ENCODE results near the gene PRKD2. TPM values are rescaled to one million over a fixed set of nuclear protein-coding genes. Genes with fewer than 3 reads are reported as not detected.
A peak's percentile ranks its signal among the peaks of the same experiment; 100 is the strongest.

PRKD2 gene
- total RNA-seq, 4 donors from 2014 or later, result 40.1 to 201 (median 53.5) TPM

DNA sequence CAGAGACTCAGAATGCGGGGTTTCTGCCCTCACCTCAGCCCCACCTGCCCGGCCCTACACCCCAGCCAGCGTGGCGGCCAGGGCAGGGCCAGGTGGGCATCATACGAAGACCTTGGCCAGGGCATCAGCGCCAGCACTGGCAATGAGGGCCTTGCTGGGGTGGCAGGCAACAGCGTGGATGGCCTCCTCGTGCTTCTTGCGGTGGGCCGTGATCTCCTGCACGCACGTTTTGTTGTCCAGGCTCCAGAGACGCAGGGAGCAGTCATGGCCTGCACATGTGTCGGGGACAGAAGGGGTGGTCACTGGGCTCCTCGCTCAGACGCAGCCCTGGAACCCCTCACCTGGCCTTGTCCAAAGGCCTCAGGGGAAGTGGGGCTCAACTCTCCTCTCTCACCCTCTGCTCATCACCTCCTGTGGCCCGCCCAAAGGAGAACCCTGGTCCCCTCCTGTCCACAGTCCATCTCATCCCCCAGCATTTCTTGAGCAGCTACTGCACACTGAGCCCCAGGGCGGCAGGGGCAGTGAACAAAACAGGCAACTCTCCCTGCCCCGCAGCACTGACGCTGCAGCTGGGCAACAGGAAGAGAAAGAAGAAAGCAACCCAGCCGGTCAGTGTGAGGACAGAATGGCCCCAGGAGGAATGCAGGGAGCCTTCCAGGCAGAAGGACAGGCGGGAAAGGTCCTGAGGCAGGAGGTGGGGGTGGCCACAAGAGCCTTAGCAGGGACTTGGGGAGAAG is 3.8 kb upstream of the PRKD2 start:
- intact Hi-C loops (cut with DNase I; ENCODE audit: low total_unique reads) (no loop called here), in situ Hi-C loops (cut with MboI; ENCODE audit: low pct_ligation_motif_present in 1 of 4, low pct_unique_long_range_greater_than_20kb in 1 of 4, low sequenced_read_pairs in 3 of 4) (no loop called here)
- H3K4me1 ChIP-seq, result peaks cover 9 to 21% (median 16%) of the 10 kb centered on the region in 4 donors
- 87% methylated on average over 19 of the region's 22 CpGs; no CpG with 5 or more reads in 1 of the 2 donors for WGBS, 2 donors (ENCODE audit: low coverage in 1 of 2)
- no peak overlapping the region for H3K4me3 ChIP-seq
- H3K27ac ChIP-seq, result no peak overlapping the region
- no peaks in the 10 kb centered on the region for H3K9me3 ChIP-seq
- H3K27me3 ChIP-seq, result no peaks in the 10 kb centered on the region
- TF ChIP-seq, protein P1, sequence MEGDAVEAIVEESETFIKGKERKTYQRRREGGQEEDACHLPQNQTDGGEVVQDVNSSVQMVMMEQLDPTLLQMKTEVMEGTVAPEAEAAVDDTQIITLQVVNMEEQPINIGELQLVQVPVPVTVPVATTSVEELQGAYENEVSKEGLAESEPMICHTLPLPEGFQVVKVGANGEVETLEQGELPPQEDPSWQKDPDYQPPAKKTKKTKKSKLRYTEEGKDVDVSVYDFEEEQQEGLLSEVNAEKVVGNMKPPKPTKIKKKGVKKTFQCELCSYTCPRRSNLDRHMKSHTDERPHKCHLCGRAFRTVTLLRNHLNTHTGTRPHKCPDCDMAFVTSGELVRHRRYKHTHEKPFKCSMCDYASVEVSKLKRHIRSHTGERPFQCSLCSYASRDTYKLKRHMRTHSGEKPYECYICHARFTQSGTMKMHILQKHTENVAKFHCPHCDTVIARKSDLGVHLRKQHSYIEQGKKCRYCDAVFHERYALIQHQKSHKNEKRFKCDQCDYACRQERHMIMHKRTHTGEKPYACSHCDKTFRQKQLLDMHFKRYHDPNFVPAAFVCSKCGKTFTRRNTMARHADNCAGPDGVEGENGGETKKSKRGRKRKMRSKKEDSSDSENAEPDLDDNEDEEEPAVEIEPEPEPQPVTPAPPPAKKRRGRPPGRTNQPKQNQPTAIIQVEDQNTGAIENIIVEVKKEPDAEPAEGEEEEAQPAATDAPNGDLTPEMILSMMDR (IDR thresholded peaks at IDR 0.05), result no peak
- TF ChIP-seq EP300 (IDR thresholded peaks at IDR 0.05; ENCODE audit: low read depth), result no peak
- no peak for DNase-seq
- peaks cover 0 to 36% (median 16%) of the 10 kb centered on the region in 4 donors for H3K36me3 ChIP-seq

DNA sequence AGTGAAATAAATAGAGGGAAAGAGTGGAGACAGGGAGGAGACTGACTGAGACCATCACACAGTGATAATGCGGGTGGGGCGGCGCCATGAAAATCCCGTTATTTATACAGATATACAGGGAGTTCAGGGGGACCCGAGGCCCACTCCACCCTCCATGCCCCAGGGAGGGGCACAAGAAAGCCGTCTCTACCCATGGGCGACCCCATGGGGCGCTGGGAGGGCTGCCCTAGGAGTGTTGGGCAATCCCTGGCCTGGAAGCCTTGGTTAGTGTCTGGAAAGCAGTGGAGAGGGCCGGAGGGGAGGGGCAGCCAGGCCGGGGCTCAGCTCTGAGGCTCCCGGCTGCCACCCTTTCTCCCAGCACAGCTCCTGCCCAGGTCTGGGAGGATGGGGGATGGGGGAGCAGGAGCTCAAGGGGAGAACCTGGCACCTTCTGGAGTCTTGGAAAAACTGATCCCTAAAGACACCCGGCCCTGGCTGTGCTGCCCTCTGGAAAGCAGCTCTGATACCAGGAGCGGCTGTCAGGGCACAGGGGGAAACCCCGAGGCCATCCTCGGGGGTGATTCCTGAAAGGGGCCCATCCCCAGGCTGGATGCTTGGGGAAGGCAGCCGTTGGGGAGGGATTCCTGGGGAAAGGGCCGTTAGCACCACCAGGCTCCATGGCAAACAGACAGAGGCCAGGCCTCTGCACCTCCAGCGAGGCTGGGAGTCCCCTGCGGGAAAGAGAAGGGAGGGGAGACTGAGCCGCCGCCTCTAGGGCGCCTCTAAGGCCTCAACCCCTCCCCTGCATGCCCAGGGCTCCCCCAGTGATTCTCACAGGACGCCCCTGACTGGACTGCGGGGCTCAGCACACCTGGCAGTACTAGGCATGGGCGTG is 3.0 kb upstream of the PRKD2 start:
- 64 to 92% methylated on average over 4 to 23 of the region's 25 CpGs for WGBS, 2 donors (ENCODE audit: low coverage in 1 of 2)
- in situ Hi-C loops (cut with MboI; ENCODE audit: low pct_ligation_motif_present in 1 of 4, low pct_unique_long_range_greater_than_20kb in 1 of 4, low sequenced_read_pairs in 3 of 4), result no loop called here

DNA sequence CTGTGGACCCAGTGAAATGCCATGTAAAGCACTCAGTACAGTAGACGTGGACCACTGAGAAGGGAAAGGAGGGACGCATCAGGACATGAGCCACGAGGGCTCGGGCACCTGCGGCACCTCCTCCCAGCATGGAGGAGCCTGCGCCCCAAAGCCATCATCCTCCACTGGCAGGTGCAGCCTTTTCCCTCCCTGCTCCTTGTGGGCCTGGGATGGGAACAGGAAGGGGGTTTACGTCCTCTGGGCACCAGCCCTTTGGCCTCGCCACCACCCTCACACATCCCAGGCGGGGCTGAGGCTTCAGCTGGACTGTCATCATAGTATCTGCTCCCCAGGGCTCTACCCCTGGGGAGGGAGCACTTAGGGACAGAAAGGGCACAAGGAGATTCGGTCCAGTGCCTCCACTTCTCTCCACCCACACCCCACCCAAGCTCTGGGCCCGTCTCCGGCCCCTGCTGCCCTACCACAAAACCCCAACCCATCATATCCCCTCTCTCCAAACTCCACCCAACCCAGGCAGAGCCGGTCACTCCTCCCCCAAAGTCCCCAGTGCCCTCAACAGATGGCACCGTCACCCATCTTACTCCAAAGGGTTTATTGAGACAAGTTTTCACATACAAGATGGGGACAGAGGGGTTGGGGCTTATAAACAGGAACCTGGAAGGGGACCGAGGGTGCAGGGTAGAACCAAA is 2.2 kb upstream of the PRKD2 start:
- intact Hi-C loops (cut with DNase I; ENCODE audit: low total_unique reads) (no loop called here), in situ Hi-C loops (cut with MboI; ENCODE audit: low pct_ligation_motif_present in 1 of 4, low pct_unique_long_range_greater_than_20kb in 1 of 4, low sequenced_read_pairs in 3 of 4) (no loop called here)
- H3K27ac ChIP-seq, result peak overlapping the region; percentile 31 to 96 (median 95)
- no peak for DNase-seq
- H3K4me3 ChIP-seq, result no peak overlapping the region
- no peaks in the 10 kb centered on the region for H3K9me3 ChIP-seq
- H3K36me3 ChIP-seq, result peaks cover 0 to 24% (median 10%) of the 10 kb centered on the region in 4 donors
- peaks cover 20 to 34% (median 26%) of the 10 kb centered on the region in 4 donors for H3K4me1 ChIP-seq
- 67 to 70% methylated on average over 1 to 15 of the region's 15 CpGs for WGBS, 2 donors (ENCODE audit: low coverage in 1 of 2)
- no peaks in the 10 kb centered on the region for H3K27me3 ChIP-seq
- no peak for TF ChIP-seq POLR2A (IDR thresholded peaks at IDR 0.05)
- TF ChIP-seq, protein P1 (IDR thresholded peaks at IDR 0.05), result no peak
- TF ChIP-seq EP300 (IDR thresholded peaks at IDR 0.05; ENCODE audit: low read depth), result no peak
- no peak for TF ChIP-seq POLR2AphosphoS5 (IDR thresholded peaks at IDR 0.05)

More for the DNA sequence above, 3.0 kb upstream of the PRKD2 start:
- intact Hi-C loops (cut with DNase I; ENCODE audit: low total_unique reads), result no loop called here
- H3K27me3 ChIP-seq, result no peaks in the 10 kb centered on the region
- no peak for DNase-seq
- peaks cover 0 to 28% (median 12%) of the 10 kb centered on the region in 4 donors for H3K36me3 ChIP-seq
- H3K4me1 ChIP-seq, result peaks cover 17 to 29% (median 24%) of the 10 kb centered on the region in 4 donors
- no peak overlapping the region for H3K27ac ChIP-seq
- no peaks in the 10 kb centered on the region for H3K9me3 ChIP-seq
- TF ChIP-seq, protein P1 (IDR thresholded peaks at IDR 0.05), result no peak
- no peak for TF ChIP-seq POLR2A (IDR thresholded peaks at IDR 0.05)
- TF ChIP-seq EP300 (IDR thresholded peaks at IDR 0.05; ENCODE audit: low read depth), result no peak
- no peak for TF ChIP-seq POLR2AphosphoS5 (IDR thresholded peaks at IDR 0.05)
- no peak overlapping the region for H3K4me3 ChIP-seq
